ENCODE results near the gene SIRPD.

The SIRPD gene

DNA sequence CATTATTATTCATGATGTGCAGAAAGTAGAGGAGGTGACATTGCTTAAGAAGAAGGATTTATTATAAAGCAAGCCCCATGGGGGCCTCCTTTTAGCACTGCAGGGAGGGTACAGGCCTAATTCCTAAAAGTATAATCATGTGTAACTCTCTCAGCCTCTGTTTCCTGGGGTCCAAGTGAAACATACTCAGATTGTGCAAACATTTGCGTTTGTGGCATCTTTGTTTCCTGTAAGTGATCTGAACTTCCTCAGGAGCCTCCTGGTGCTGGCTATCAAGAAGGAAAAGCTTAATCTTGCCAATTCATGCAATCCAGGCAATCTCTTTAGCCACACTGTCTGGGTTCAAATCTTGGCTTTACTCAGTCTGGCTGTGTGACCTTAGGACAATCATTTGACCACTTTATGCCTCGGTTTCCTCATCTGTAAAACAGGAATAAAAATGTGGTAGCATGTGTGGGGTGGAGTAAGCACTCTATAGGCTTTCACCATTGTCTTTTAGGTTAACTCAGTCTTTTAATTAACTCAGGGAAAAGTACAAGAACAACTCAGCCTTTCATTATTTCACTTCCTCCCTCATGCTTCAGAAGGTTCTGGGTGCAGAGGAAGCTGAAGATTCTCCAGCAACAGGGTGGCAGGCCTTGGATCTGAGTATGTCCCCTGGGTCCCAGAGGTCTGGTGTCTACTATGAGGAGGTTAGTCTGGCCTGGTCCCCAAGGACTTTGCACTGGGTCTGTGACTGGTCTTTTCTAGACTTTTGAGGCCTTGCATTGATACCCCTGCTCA is 65.5 kb downstream of the SIRPD start:
- DNase-seq = no peak

GRCh38 chr20:1491281-1491840 is 66.1 kb downstream of the SIRPD start, which contains the start of gene SIRPB2:
Gene SIRPB2 (minus strand): TSS chr20:1491420. CDS start chr20:1491359, 61 bp downstream.
- no peak for DNase-seq

- no peak for DNase-seq
Measured at GRCh38 chr20:1490643-1491195, 66.8 kb downstream of the SIRPD start.

DNA sequence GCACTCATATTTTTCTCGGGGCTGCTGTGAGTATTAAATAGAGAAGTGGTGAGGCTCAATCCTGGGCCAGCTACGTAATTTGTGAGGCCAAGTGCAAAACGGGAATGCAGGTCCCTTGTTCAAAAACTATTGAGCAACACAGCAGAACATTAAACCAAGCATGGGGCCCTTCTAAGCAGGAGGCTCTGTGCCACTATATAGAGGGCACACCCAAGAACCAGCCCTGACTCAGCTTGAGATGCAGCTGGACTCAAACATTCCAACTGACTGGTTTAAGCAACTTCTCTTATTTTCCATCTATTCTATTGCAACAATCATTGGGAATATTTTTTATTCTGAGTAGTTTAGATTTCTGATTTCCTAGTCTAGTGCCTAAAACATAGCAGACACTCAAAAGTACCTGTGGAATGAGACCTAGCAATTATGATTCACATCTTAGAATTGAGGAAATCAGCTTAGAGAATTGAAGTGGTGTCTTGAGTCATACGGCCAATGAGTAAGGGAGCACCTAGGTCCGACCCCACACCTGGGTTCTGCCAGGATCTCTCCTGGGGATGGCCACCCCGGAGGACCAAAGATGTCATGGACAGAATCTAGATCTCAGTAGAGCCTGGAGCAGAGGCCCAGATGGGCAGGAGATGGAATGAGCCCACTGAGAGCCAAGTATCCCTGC is 67.6 kb downstream of the SIRPD start:
- DNase-seq = no peak

- DNase-seq = no peak
Measured at GRCh38 chr20:1489325-1489724, 68.2 kb downstream of the SIRPD start.

- DNase-seq = no peak
Measured at GRCh38 chr20:1486566-1486965, 70.9 kb downstream of the SIRPD start.

DNA sequence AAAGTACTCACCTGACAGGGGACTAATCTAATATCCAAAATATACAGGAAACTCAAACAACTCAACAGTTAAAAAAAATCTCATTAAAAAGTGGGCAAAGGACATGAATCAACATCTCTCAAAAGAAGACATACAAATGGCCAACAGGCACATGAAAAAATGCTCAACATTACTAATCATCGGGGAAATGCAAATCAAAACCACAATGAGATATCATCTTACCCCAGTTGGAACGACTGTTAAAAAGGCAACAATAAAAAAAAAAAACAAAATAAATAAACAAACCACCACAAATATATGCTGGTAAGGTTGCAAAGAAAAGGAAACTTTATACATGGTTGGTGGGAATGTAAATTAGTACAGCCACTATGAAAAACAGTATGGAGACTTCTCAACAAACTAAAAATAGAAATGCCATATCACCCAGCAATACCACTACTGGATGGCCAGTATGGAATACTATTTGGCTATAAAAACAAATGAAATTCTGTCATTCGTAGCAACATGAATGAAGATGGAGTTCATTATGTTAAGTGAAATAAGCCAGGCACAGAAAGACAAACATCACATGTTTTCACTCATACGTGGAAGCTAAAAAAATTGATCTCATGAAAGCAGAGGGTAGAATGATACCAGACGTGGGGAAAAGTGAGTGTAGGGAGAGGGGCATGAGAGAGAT is 72.9 kb downstream of the SIRPD start:
- no peak for DNase-seq

Measured in NCI-H69 (cell line).